Fibroblast of lung (primary cell): Measurements from ENCODE around the gene PCGF1.

Source experiments
- CTCF ChIP-seq, 2 donors: IDR thresholded peaks in 1 of 2; conservative IDR thresholded peaks in 1 of 2; 1 replicate in 1 of 2; 2 replicates in 1 of 2; pipeline ENCODE4 v1.5.1; 2011 to 2012; ENCODE audit warnings: low read length in 2 of 2, control low read depth in 1 of 2, inconsistent platforms in 1 of 2, low read depth in 1 of 2, mild to moderate bottlenecking in 1 of 2
- EZH2 ChIP-seq: IDR thresholded peaks from 2 replicates; pipeline ENCODE4 v1.5.1; 2012; ENCODE audit warnings: low read length, control low read depth, mild to moderate bottlenecking; ENCODE audit errors: missing control alignments

- TF ChIP-seq CTCF (conservative IDR thresholded peaks at IDR 0.05 in 1 of 2, IDR thresholded peaks at IDR 0.05 in 1 of 2; ENCODE audit: low read depth in 1 of 2, low read length in 2 of 2) (no peak), EZH2 (no peak)
Observed at GRCh38 chr2:74552914-74553811, 45.7 kb upstream of the PCGF1 start.
